Endometrial microvascular endothelial cells (primary cell): Measurements from ENCODE around the gene RPL28. TPM values are rescaled to one million over a fixed set of nuclear protein-coding genes. Genes with fewer than 3 reads are reported as not detected.

ENCODE experiments used
- in situ Hi-C: cut with HindIII; loops from 2 replicates; pipeline ENCODE4 v1.10.0; 2017; ENCODE audit warnings: low sequenced_read_pairs, low pct_unique_long_range_greater_than_20kb; ENCODE audit errors: inconsistent ontology term
- total RNA-seq: library from RNA; depleted of rRNA; stranded (reverse); fragments of >200 nt; gene quantifications from one replicate; pipeline ENCODE4 v1.2.3, GENCODE V29; 2015; ENCODE audit errors: inconsistent ontology term

The RPL28 gene
- total RNA-seq, 1 donor from 2014 or later: 298 TPM

- in situ Hi-C loops: no loop called here
Measured at GRCh38 chr19:55368701-55369563, 16.8 kb upstream of the RPL28 start.

GRCh38 chr19:55369653-55370304 lies 16.0 kb upstream of the RPL28 start:
- in situ Hi-C loops: no loop called here

GRCh38 chr19:55370305-55370988 lies 15.3 kb upstream of the RPL28 start, which contains the start of gene IL11:
IL11 (minus strand) TSS chr19:55370463; CDS start chr19:55370310, 153 bp downstream.
- in situ Hi-C loops: no loop called here

GRCh38 chr19:55372316-55373081 lies 13.2 kb upstream of the RPL28 start:
- in situ Hi-C loops: no loop called here

- in situ Hi-C loops: no loop called here
Measured at GRCh38 chr19:55373306-55373992, 12.3 kb upstream of the RPL28 start.

GRCh38 chr19:55373993-55374757 lies 11.6 kb upstream of the RPL28 start:
- in situ Hi-C loops: no loop called here

GRCh38 chr19:55376241-55376933 lies 9.3 kb upstream of the RPL28 start, which contains the start of gene TMEM190:
TMEM190 (plus strand) TSS chr19:55376826; CDS start chr19:55376854, 28 bp downstream.
- in situ Hi-C loops: no loop called here

GRCh38 chr19:55377356-55378131 lies 8.2 kb upstream of the RPL28 start:
- in situ Hi-C loops: no loop called here

- in situ Hi-C loops: no loop called here
Measured at GRCh38 chr19:55379174-55379573, 6.6 kb upstream of the RPL28 start.

- in situ Hi-C loops: no loop called here
Measured at GRCh38 chr19:55382013-55382412, 3.7 kb upstream of the RPL28 start.

- in situ Hi-C loops: no loop called here
Measured at GRCh38 chr19:55382522-55383054, 3.1 kb upstream of the RPL28 start.

GRCh38 chr19:55383279-55384130 lies 2.2 kb upstream of the RPL28 start:
- in situ Hi-C loops: no loop called here

- in situ Hi-C loops: no loop called here
Measured at GRCh38 chr19:55384131-55384919, 1.4 kb upstream of the RPL28 start, which contains the start of gene TMEM238. TMEM238 (minus strand) TSS chr19:55384292; CDS start chr19:55384259, 33 bp downstream.

- in situ Hi-C loops: no loop called here
Measured at GRCh38 chr19:55384920-55385723, 610 bp upstream of the RPL28 start.
